ENCODE results near the gene HAUS2. TPM values are rescaled to one million over a fixed set of nuclear protein-coding genes. Genes with fewer than 3 reads are reported as not detected.

Gene HAUS2
- total RNA-seq, 1 experiment from 2014 or later, result 42.4 TPM

GRCh38 chr15:42608752-42609488 is 60.3 kb downstream of the HAUS2 start:
- in situ Hi-C loops (cut with HindIII; ENCODE audit: low pct_unique_long_range_greater_than_20kb, low sequenced_read_pairs), result no loop called here
- POLR2A ChIA-PET, result interaction anchor here (0.5 kb wide), 1 partner anchor 17 kb away, joined by 3 read pairs; no protein-coding TSS in a partner anchor
- no peak for ATAC-seq

GRCh38 chr15:42611532-42611931 is 62.9 kb downstream of the HAUS2 start:
- no TSS peak for BruUV-seq (replicated peaks)
- POLR2A ChIA-PET, result interaction anchor here (0.6 kb wide), 1 partner anchor 22 kb away, joined by 4 read pairs; no protein-coding TSS in a partner anchor
- intact Hi-C loops (cut with micrococcal nuclease; ENCODE audit: unreplicated experiment), result no loop called here

More at GRCh38 chr15:42608752-42609488, 60.3 kb downstream of the HAUS2 start:
- DNase-seq (ENCODE audit: low read depth, low spot score), result no peak
- H3K27me3 ChIP-seq (ENCODE audit: control insufficient read depth, insufficient read depth, low read length), result no peaks in the 10 kb centered on the region
- H3K4me1 ChIP-seq (ENCODE audit: control insufficient read depth, insufficient read depth, low read length), result no peaks in the 10 kb centered on the region
- intact Hi-C loops (cut with micrococcal nuclease; ENCODE audit: unreplicated experiment), result no loop called here
- no peak for TF ChIP-seq CTCF (IDR thresholded peaks at IDR 0.05)
- TF ChIP-seq TCF7L2 (IDR thresholded peaks at IDR 0.05; ENCODE audit: low read depth, low read length), result no peak
- no peak for TF ChIP-seq SIN3A (IDR thresholded peaks at IDR 0.05; ENCODE audit: borderline replicate concordance, insufficient read depth, low read depth, low read length)
- no peak for TF ChIP-seq REST (IDR thresholded peaks at IDR 0.05; ENCODE audit: insufficient read depth in 1 of 2, low read depth in 2 of 2, low read length in 1 of 2)
- TF ChIP-seq POLR2AphosphoS5 (IDR thresholded peaks at IDR 0.05; ENCODE audit: low read depth, low read length), result no peak
- no TSS peak for BruUV-seq (replicated peaks)
- CTCF ChIA-PET, result no interaction called here
- no peak overlapping the region for H3K4me3 ChIP-seq (ENCODE audit: low read depth in 2 of 2, low read length in 2 of 2)
- no peaks in the 10 kb centered on the region for H3K9me3 ChIP-seq (ENCODE audit: control insufficient read depth, insufficient read depth, low read depth, low read length)
- no peak overlapping the region for H3K27ac ChIP-seq (ENCODE audit: low read length)
- no peaks in the 10 kb centered on the region for H3K36me3 ChIP-seq (ENCODE audit: control insufficient read depth, insufficient read depth, low read length)

More at GRCh38 chr15:42611532-42611931, 62.9 kb downstream of the HAUS2 start:
- no peaks in the 10 kb centered on the region for H3K36me3 ChIP-seq (ENCODE audit: control insufficient read depth, insufficient read depth, low read length)
- H3K9me3 ChIP-seq (ENCODE audit: control insufficient read depth, insufficient read depth, low read depth, low read length), result no peaks in the 10 kb centered on the region
- no peak overlapping the region for H3K27ac ChIP-seq (ENCODE audit: low read length)
- CTCF ChIA-PET, result no interaction called here
- H3K4me1 ChIP-seq (ENCODE audit: control insufficient read depth, insufficient read depth, low read length), result no peaks in the 10 kb centered on the region
- H3K4me3 ChIP-seq (ENCODE audit: low read depth in 2 of 2, low read length in 2 of 2), result no peak overlapping the region
- TF ChIP-seq SIN3A (IDR thresholded peaks at IDR 0.05; ENCODE audit: borderline replicate concordance, insufficient read depth, low read depth, low read length), result no peak
- TF ChIP-seq POLR2AphosphoS5 (IDR thresholded peaks at IDR 0.05; ENCODE audit: low read depth, low read length), result no peak
- TF ChIP-seq TCF7L2 (IDR thresholded peaks at IDR 0.05; ENCODE audit: low read depth, low read length), result no peak
- H3K27me3 ChIP-seq (ENCODE audit: control insufficient read depth, insufficient read depth, low read length), result no peaks in the 10 kb centered on the region
- DNase-seq (ENCODE audit: low read depth, low spot score) (no peak), ATAC-seq (no peak)
- in situ Hi-C loops (cut with HindIII; ENCODE audit: low pct_unique_long_range_greater_than_20kb, low sequenced_read_pairs), result no loop called here

Measured in Panc1 (cell line).